ENCODE results near the gene CDC42BPG.
A peak's percentile ranks its signal among the peaks of the same experiment; 100 is the strongest.

Gene CDC42BPG

GRCh38 chr11:64803846-64804345, 40.6 kb downstream of the CDC42BPG start:
- H3K4me1 ChIP-seq (ENCODE audit: control insufficient read depth, low read length), result peaks cover 52% of the 10 kb centered on the region
- peak overlapping the region; percentile 69 for H3K4me3 ChIP-seq (ENCODE audit: low read length)
- no peaks in the 10 kb centered on the region for H4K20me1 ChIP-seq (ENCODE audit: control insufficient read depth, insufficient read depth, low read depth, low read length)
- H3K79me2 ChIP-seq (ENCODE audit: control insufficient read depth, low read length), result peaks cover 31% of the 10 kb centered on the region
- H3K36me3 ChIP-seq (ENCODE audit: control insufficient read depth, low read length), result peaks cover 85% of the 10 kb centered on the region
- H3F3A ChIP-seq (ENCODE audit: control insufficient read depth, insufficient read depth), result peaks cover 19% of the 10 kb centered on the region
- peak overlapping the region; percentile 70 for H3K4me2 ChIP-seq (ENCODE audit: low read length)
- TF ChIP-seq CTCF (IDR thresholded peaks at IDR 0.05; ENCODE audit: low read depth, low read length, poor library complexity, severe bottlenecking) (no peak), EZH2phosphoT487 (IDR thresholded peaks at IDR 0.05; ENCODE audit: borderline replicate concordance, low read length) (no peak)
- H3K9me3 ChIP-seq (ENCODE audit: control insufficient read depth, insufficient read depth, low read length), result no peaks in the 10 kb centered on the region
- H3K27ac ChIP-seq (ENCODE audit: low read depth, low read length), result peak overlapping the region; percentile 59
- H3K9me2 ChIP-seq (replicated peaks; ENCODE audit: control insufficient read depth, low read length), result no peaks in the 10 kb centered on the region
- H3K27me3 ChIP-seq (ENCODE audit: control insufficient read depth, low read length), result no peaks in the 10 kb centered on the region

- no peaks in the 10 kb centered on the region for H3K9me2 ChIP-seq (replicated peaks; ENCODE audit: control insufficient read depth, low read length)
- H3K27me3 ChIP-seq (ENCODE audit: control insufficient read depth, low read length), result no peaks in the 10 kb centered on the region
- peak within 1 kb of the TSS; percentile 96 for H3K4me2 ChIP-seq (ENCODE audit: low read length)
- peak within 1 kb of the TSS; percentile 86 for H3K27ac ChIP-seq (ENCODE audit: low read depth, low read length)
- peaks cover 27% of the 10 kb centered on the region for H3K79me2 ChIP-seq (ENCODE audit: control insufficient read depth, low read length)
- H3K4me1 ChIP-seq (ENCODE audit: control insufficient read depth, low read length), result peaks cover 49% of the 10 kb centered on the region
- H3K4me3 ChIP-seq (ENCODE audit: low read length), result peak within 1 kb of the TSS; percentile 99
- H3K9me3 ChIP-seq (ENCODE audit: control insufficient read depth, insufficient read depth, low read length), result no peaks in the 10 kb centered on the region
- TF ChIP-seq CTCF (IDR thresholded peaks at IDR 0.05; ENCODE audit: low read depth, low read length, poor library complexity, severe bottlenecking) (peak; percentile 28), EZH2phosphoT487 (IDR thresholded peaks at IDR 0.05; ENCODE audit: borderline replicate concordance, low read length) (no peak)
- no peaks in the 10 kb centered on the region for H4K20me1 ChIP-seq (ENCODE audit: control insufficient read depth, insufficient read depth, low read depth, low read length)
- H3F3A ChIP-seq (ENCODE audit: control insufficient read depth, insufficient read depth), result peaks cover 19% of the 10 kb centered on the region
- H3K36me3 ChIP-seq (ENCODE audit: control insufficient read depth, low read length), result peaks cover 87% of the 10 kb centered on the region
Measured at GRCh38 chr11:64803158-64803845, 41.2 kb downstream of the CDC42BPG start, which contains the start of gene MAP4K2. MAP4K2 (minus strand) TSS chr11:64803214; CDS start chr11:64803149, 65 bp downstream.

- Histone ChIP-seq H3K4me1 (ENCODE audit: control insufficient read depth, low read length) (peaks cover 46% of the 10 kb centered on the region), H3K27ac (ENCODE audit: low read depth, low read length) (peak overlapping the region; percentile 86)
Measured at GRCh38 chr11:64802370-64803157, 41.9 kb downstream of the CDC42BPG start.

More at GRCh38 chr11:64802370-64803157, 41.9 kb downstream of the CDC42BPG start:
- TF ChIP-seq EZH2phosphoT487 (IDR thresholded peaks at IDR 0.05; ENCODE audit: borderline replicate concordance, low read length), result no peak
- TF ChIP-seq CTCF (IDR thresholded peaks at IDR 0.05; ENCODE audit: low read depth, low read length, poor library complexity, severe bottlenecking), result no peak
- H3K4me3 ChIP-seq (ENCODE audit: low read length), result peak overlapping the region; percentile 99
- H3K4me2 ChIP-seq (ENCODE audit: low read length), result peak overlapping the region; percentile 96
- no peaks in the 10 kb centered on the region for H3K9me2 ChIP-seq (replicated peaks; ENCODE audit: control insufficient read depth, low read length)
- no peaks in the 10 kb centered on the region for H3K9me3 ChIP-seq (ENCODE audit: control insufficient read depth, insufficient read depth, low read length)
- H3K36me3 ChIP-seq (ENCODE audit: control insufficient read depth, low read length), result peaks cover 80% of the 10 kb centered on the region
- peaks cover 21% of the 10 kb centered on the region for H3K79me2 ChIP-seq (ENCODE audit: control insufficient read depth, low read length)
- peaks cover 19% of the 10 kb centered on the region for H3F3A ChIP-seq (ENCODE audit: control insufficient read depth, insufficient read depth)
- H3K27me3 ChIP-seq (ENCODE audit: control insufficient read depth, low read length), result no peaks in the 10 kb centered on the region
- no peaks in the 10 kb centered on the region for H4K20me1 ChIP-seq (ENCODE audit: control insufficient read depth, insufficient read depth, low read depth, low read length)
